Endothelial cell of umbilical vein (primary cell): ENCODE measurements around the gene CCNT1.
"Not testable (repeated sequence)": the region's sequence is repeated elsewhere in the genome, so short reads cannot be mapped to it uniquely, and the experiment has no call there.

ENCODE experiments used
- EZH2 ChIP-seq: IDR thresholded peaks from 2 replicates; pipeline ENCODE4 v1.6.1; 2012; ENCODE audit warnings: borderline replicate concordance, low read depth, mild to moderate bottlenecking, moderate library complexity, low read length, inconsistent platforms; ENCODE audit not compliant: severe bottlenecking
- TF ChIP-seq, protein P1 (sequence below), 2 donors: IDR thresholded peaks; 1 replicate in 1 of 2; 2 replicates in 1 of 2; pipeline ENCODE4 v1.5.1; 2011; ENCODE audit warnings: low read length in 2 of 2, mild to moderate bottlenecking in 2 of 2, moderate library complexity in 2 of 2, control low read depth in 1 of 2, inconsistent platforms in 1 of 2, low read depth in 1 of 2; ENCODE audit not compliant: insufficient read depth in 1 of 2; ENCODE audit errors: extremely low read depth in 1 of 2

DNA sequence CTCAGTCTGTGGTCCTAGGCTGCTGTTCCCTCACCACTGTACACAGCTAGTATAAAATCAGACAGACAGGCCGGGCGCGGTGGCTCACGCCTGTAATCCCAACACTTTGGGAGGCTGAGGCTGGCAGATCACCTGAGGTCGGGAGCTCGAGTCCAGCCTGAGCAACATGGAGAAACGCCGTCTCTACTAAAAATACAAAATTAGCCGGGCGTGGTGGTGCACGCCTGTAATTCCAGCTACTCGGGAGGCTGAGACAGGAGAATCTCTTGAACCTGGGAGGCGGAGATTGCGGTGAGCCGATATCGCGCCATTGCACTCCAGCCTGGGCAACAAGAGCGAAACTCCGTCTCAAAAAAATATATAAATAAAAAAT lies 34.0 kb downstream of the CCNT1 start:
- TF ChIP-seq, protein P1, sequence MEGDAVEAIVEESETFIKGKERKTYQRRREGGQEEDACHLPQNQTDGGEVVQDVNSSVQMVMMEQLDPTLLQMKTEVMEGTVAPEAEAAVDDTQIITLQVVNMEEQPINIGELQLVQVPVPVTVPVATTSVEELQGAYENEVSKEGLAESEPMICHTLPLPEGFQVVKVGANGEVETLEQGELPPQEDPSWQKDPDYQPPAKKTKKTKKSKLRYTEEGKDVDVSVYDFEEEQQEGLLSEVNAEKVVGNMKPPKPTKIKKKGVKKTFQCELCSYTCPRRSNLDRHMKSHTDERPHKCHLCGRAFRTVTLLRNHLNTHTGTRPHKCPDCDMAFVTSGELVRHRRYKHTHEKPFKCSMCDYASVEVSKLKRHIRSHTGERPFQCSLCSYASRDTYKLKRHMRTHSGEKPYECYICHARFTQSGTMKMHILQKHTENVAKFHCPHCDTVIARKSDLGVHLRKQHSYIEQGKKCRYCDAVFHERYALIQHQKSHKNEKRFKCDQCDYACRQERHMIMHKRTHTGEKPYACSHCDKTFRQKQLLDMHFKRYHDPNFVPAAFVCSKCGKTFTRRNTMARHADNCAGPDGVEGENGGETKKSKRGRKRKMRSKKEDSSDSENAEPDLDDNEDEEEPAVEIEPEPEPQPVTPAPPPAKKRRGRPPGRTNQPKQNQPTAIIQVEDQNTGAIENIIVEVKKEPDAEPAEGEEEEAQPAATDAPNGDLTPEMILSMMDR (IDR thresholded peaks at IDR 0.05; ENCODE audit: extremely low read depth in 1 of 2, insufficient read depth in 1 of 2, low read depth in 1 of 2, low read length in 2 of 2), result not testable (repeated sequence)
- TF ChIP-seq EZH2, result not testable (repeated sequence)
